Uterus (tissue), 4 donors: ENCODE data around the gene DEFB121. TPM values are rescaled to one million over a fixed set of nuclear protein-coding genes. Genes with fewer than 3 reads are reported as not detected.

ENCODE experiments used
- DNase-seq, 2 donors: peaks; one replicate each; pipeline ENCODE4 v3.0.0-alpha.2; 2019 to 2020
- H3K27ac ChIP-seq, 2 donors: fragments of 200-600 bp; sonication (generic); 1 replicate in 1 of 2; 2 replicates in 1 of 2; pipeline ENCODE4 v1.5.1; 2016 to 2018
- H3K27me3 ChIP-seq, 2 donors: fragments of 200-600 bp; sonication (generic); one replicate each; pipeline ENCODE4 v1.5.1; 2018 to 2019; ENCODE audit warnings: control low read depth in 1 of 2
- H3K36me3 ChIP-seq, 2 donors: fragments of 200-600 bp; sonication (generic); one replicate each; pipeline ENCODE4 v1.5.1; 2019; ENCODE audit warnings: control low read depth in 1 of 2
- H3K4me1 ChIP-seq, 2 donors: fragments of 200-600 bp; sonication (generic); one replicate each; pipeline ENCODE4 v1.5.1; 2018 to 2019; ENCODE audit warnings: control low read depth in 1 of 2
- H3K4me3 ChIP-seq, 2 donors: fragments of 200-600 bp; sonication (generic); 1 replicate in 1 of 2; 2 replicates in 1 of 2; pipeline ENCODE4 v1.5.1; 2018 to 2019; ENCODE audit warnings: mild to moderate bottlenecking in 1 of 2
- H3K9me3 ChIP-seq, 2 donors: fragments of 200-600 bp; sonication (generic); one replicate each; pipeline ENCODE4 v1.5.1; 2019; ENCODE audit warnings: control low read depth in 1 of 2
- POLR2A ChIP-seq, 2 donors: fragments of 450-650 bp; IDR thresholded peaks; one replicate each; pipeline ENCODE4 v1.6.1; 2016; ENCODE audit warnings: antibody characterized with exemption in 2 of 2, mild to moderate bottlenecking in 1 of 2, moderate library complexity in 1 of 2
- intact Hi-C: fragments of 100-400 bp; cut with DNase I; formaldehyde crosslinking; loops from one replicate; pipeline ENCODE4 v1.15.1; 2023; ENCODE audit warnings: low total_unique reads
- total RNA-seq, 4 donors: library from RNA; depleted of rRNA in 3 of 4; stranded (reverse); fragments of >200 nt in 3 of 4; gene quantifications; one replicate each; pipeline versions ENCODE4 v1.1.0 to v1.2.4, GENCODE V29; 2014 to 2023
- TF ChIP-seq, protein P1 (sequence below), 4 experiments: fragments of 200-600 bp in 2 of 4; fragments of 450-650 bp in 2 of 4; sonication (generic) in 2 of 4; IDR thresholded peaks; one replicate each; pipeline ENCODE4 v1.5.1; 2016 to 2019; ENCODE audit warnings: antibody characterized with exemption in 4 of 4, mild to moderate bottlenecking in 2 of 4, moderate library complexity in 1 of 4
- donor health status: DM: yes; HTN: yes; CAD: no.

Gene DEFB121
- total RNA-seq, 4 donors from 2014 or later = not detected

DNA sequence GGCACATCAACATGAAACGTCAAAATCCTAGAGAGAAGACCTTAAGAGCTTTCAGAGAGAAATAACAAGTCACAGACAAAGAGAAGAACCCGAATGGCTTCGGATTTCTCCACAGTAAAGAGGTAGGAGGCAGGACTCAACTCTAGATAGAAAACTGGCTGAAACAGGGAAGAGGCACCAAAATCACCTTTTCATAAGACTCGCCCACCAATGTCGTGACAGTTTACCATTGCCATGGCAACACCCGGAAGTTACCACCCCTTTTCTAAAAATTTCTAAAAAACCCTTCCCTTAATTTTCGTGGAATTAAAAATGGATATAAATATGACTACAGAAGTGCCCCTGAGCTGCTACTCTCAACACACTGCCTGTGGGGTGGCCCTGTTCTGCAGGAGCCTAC, 12.3 kb upstream of the DEFB121 start:
- TF ChIP-seq, protein P1, sequence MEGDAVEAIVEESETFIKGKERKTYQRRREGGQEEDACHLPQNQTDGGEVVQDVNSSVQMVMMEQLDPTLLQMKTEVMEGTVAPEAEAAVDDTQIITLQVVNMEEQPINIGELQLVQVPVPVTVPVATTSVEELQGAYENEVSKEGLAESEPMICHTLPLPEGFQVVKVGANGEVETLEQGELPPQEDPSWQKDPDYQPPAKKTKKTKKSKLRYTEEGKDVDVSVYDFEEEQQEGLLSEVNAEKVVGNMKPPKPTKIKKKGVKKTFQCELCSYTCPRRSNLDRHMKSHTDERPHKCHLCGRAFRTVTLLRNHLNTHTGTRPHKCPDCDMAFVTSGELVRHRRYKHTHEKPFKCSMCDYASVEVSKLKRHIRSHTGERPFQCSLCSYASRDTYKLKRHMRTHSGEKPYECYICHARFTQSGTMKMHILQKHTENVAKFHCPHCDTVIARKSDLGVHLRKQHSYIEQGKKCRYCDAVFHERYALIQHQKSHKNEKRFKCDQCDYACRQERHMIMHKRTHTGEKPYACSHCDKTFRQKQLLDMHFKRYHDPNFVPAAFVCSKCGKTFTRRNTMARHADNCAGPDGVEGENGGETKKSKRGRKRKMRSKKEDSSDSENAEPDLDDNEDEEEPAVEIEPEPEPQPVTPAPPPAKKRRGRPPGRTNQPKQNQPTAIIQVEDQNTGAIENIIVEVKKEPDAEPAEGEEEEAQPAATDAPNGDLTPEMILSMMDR (IDR thresholded peaks at IDR 0.05) = no peak
- TF ChIP-seq POLR2A (IDR thresholded peaks at IDR 0.05) = no peak
- no peaks in the 10 kb centered on the region for H3K27me3 ChIP-seq
- no peak overlapping the region for H3K27ac ChIP-seq
- no peak for DNase-seq
- H3K9me3 ChIP-seq = no peaks in the 10 kb centered on the region
- intact Hi-C loops = no loop called here
- H3K4me3 ChIP-seq = no peak overlapping the region
- H3K36me3 ChIP-seq = no peaks in the 10 kb centered on the region
- no peaks in the 10 kb centered on the region for H3K4me1 ChIP-seq

DNA sequence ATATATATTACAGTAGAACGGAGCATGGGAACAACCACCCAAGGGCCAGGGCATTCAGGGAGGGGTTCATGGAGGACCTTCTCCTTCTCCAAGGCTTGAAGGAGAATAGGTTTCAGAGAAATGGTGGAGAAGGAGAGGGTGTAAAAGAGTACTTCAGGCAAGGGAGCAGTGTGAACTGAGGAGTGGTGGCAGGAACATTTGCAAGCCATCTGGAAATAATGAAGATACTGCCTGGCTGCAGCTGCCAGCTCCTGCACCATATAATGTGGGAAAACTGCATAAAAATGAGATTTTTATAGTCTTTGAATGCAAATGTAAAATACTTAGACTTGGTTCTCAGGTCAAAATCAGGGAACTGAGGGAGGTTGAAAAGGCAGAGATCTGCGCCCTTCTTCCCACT, 9.6 kb upstream of the DEFB121 start:
- no peaks in the 10 kb centered on the region for H3K27me3 ChIP-seq
- intact Hi-C loops = no loop called here
- no peak for DNase-seq
- no peaks in the 10 kb centered on the region for H3K9me3 ChIP-seq
- no peak overlapping the region for H3K4me3 ChIP-seq
- H3K4me1 ChIP-seq = no peaks in the 10 kb centered on the region
- TF ChIP-seq POLR2A (IDR thresholded peaks at IDR 0.05) = no peak
- TF ChIP-seq, protein P1 (IDR thresholded peaks at IDR 0.05) = no peak
- H3K36me3 ChIP-seq = no peaks in the 10 kb centered on the region
- H3K27ac ChIP-seq = no peak overlapping the region

DNA sequence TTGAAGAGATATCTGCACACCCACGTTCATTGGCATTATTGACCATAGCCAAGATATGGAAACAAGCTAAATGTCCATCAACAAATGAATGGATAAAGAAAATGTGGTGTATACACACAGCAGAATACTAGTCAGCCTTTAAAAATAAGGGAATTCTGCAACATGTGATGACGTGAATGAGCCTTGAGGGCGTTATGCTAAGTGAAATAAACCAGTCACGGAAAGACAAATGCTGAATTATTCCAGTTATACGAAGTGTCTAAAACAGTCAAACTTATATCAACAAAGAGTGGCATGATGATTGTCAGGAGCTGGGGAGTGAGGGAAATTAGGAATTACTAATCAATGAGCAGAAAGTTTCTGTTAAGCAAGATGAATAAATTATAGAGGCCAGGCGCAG, 8.4 kb upstream of the DEFB121 start:
- Histone ChIP-seq H3K4me1 (no peaks in the 10 kb centered on the region), H3K36me3 (no peaks in the 10 kb centered on the region), H3K27ac (no peak overlapping the region), H3K9me3 (no peaks in the 10 kb centered on the region), H3K4me3 (no peak overlapping the region), H3K27me3 (no peaks in the 10 kb centered on the region)
- intact Hi-C loops = no loop called here
- no peak for DNase-seq
- no peak for TF ChIP-seq POLR2A (IDR thresholded peaks at IDR 0.05)
- TF ChIP-seq, protein P1 (IDR thresholded peaks at IDR 0.05) = no peak

DNA sequence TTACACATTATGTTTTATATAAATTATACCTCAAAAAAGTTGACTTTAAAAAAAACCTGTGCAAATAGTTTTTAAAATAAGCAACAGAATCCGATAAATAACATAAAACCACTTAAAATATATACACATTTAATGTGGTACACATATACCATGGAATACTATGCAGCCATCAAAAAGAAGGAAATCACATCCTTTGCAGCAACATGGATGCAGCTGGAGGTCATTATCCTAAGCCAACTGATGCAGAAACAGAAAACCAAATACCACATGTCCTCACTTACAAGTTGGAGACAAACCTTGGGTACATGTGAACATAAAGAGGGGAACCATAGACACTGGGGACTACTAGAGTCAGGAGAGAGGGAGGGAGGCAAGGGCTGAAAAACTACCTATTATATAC, 4.0 kb upstream of the DEFB121 start:
- H3K27me3 ChIP-seq = no peaks in the 10 kb centered on the region
- TF ChIP-seq, protein P1 (IDR thresholded peaks at IDR 0.05) = no peak
- no peak for TF ChIP-seq POLR2A (IDR thresholded peaks at IDR 0.05)
- no peak for DNase-seq
- H3K27ac ChIP-seq = no peak overlapping the region
- no peak overlapping the region for H3K4me3 ChIP-seq
- intact Hi-C loops = no loop called here
- no peaks in the 10 kb centered on the region for H3K9me3 ChIP-seq
- H3K4me1 ChIP-seq = no peaks in the 10 kb centered on the region
- no peaks in the 10 kb centered on the region for H3K36me3 ChIP-seq

DNA sequence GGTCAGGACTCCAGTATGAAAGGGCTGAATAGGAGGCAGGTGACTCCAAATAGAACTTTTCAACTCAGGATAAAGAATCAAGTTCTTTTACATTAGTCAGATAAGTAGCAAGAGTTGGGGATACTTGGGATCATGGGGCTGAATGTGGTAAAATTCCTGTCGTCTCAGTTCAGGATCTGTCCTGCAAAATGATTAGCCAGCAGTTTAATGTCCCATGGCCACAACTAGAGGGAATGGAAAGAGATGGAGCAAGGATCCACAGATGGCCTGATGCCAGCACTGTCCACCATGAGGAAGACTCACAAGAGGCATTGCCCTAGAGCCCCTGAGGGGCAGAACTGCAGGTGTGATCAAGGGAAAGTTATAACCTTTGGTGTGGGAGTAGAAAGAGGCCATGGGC, 2.1 kb downstream of the DEFB121 start:
- H3K4me3 ChIP-seq = no peak overlapping the region
- TF ChIP-seq POLR2A (IDR thresholded peaks at IDR 0.05) = no peak
- TF ChIP-seq, protein P1 (IDR thresholded peaks at IDR 0.05) = no peak
- H3K9me3 ChIP-seq = no peaks in the 10 kb centered on the region
- H3K27ac ChIP-seq = no peak overlapping the region
- DNase-seq = no peak
- H3K4me1 ChIP-seq = no peaks in the 10 kb centered on the region
- intact Hi-C loops = no loop called here
- no peaks in the 10 kb centered on the region for H3K36me3 ChIP-seq
- no peaks in the 10 kb centered on the region for H3K27me3 ChIP-seq
